ENCODE measurements around the gene CPNE5.
A peak's percentile ranks its signal among the peaks of the same experiment; 100 is the strongest.

The CPNE5 gene

DNA sequence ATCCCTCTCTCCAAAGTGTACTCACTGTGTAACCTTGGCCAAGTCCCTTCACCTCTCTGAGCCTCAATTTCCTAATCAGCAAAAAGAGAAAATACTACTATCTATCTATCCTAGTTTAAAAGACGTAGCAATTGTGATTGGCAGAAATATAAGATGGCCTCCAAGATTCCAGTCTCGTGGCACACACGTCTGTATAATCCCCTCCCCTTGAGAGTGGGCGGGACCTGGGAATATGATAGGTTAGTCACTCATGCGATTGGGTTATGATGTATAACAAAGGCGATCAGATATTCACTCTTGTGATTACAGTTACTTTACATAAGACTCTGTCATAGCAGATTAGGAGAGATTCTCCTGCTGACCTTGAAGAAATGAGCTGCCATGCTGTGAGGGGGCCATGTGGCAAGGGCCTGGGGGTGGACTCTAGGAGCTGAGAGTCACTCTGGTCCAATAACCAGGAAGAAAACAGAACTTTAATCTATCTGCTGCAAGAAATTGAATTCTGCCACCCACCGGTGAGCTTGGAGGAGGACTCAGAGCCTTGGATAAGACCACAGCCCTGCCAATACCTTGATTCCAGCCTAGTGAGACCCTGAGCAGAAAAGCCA is 6.0 kb downstream of the CPNE5 start:
- no peak for DNase-seq

GRCh38 chr6:36832313-36832712 is 6.9 kb downstream of the CPNE5 start:
- DNase-seq = no peak

DNA sequence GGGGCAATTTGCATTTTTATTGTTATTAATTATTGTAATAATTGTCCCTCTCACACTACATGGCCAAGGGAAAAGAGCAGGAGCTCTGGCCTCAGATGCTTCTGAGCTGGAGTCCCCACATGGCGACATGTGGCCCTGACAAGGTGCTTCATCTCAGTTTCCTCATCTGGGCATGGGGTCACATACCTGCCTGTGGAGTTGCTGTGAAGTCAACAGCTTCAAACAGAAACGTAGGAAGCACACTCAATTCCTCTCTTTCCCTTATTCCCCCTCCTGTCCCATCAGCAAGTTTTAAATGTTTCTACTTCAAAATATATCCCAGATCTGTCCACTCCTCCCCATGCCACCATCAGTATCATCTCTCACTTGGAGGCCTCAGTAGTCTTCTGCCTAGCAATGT is 8.7 kb downstream of the CPNE5 start:
- DNase-seq = no peak

DNA sequence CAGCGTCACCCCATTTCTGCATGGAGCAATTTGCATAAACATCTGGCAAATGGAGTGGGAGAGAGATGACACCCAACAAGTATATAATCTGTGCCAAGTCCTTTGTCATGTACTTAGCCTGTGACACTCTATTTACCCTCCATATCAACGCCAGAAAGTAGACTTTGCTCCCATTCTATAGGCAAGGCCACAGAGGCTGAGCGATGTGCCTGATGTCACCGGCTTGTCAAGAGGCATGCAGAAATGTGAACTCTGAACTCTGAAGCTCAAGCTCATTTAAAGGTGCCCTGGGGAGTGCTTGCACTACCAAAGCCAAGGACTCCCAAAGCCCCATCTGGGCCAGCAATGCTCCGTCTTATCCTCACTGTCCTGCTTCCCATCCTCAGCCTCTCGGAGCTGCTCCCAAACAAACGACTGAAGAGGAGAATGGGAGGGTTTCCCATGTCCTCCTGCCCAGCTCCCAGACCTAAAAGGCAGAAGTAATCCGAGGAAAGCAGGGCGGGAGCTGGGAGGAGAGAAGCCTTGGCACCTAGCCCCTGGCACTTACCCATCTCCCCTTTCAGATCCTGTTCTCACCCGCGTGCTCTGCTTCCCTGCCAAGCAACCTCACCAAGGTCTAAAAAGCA is 9.2 kb downstream of the CPNE5 start:
- DNase-seq = peak; percentile 66

GRCh38 chr6:36827261-36828079 is 11.8 kb downstream of the CPNE5 start:
- no peak for DNase-seq

DNA sequence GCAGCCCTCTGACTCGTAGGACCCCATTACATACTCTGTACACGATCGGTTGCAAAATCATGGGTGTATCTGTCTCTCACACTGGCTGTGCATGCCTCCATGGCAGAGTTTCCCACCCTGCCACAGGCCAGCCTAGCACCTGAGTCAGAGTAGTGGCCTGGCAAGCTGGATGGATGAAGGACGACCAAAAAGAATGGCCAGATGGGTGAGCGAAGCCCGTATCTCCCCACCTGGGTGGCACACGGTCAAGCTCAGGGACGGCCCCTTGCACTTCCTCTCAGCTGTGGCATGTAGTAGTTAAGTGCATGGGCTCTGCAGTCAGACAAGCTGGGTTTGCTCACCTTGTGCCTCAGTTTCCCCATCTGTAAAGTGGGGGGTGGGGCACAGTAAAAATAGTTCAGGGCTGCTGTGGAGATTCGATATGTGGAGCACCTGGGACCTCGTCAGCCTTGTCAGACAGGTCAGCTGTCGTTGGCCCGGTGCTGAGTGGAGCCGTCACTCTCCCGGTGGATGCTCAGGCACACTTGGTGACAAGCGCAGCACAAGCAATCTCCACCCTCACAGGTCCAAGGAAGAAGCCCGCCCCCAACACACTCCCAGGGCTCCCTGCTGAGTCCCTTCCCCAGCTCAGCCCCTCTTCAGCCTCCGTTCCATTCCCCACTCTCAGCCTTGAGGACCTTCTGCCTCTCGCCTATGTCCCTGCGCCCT is 12.6 kb downstream of the CPNE5 start:
- DNase-seq = no peak

- no peak for DNase-seq
Observed at GRCh38 chr6:36825994-36826393, 13.2 kb downstream of the CPNE5 start.

DNA sequence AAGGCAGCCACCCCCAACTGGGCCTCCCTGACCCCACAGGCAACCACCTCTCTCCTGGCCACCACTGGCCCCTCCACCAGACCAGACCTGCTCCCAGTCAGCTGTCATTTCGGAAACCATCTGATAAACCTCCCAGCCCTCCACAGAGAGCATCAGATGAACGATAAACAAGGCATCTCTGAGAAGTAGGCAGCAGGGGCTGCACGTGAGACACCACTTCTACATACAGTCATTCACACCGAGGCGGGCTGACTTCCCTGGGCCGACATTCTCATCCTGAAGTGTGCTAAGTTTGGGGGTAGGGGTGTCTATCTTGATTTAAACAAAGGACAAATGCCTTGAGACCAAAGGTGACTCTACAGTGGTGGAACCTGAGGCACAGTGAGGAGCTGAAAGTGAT is 13.8 kb downstream of the CPNE5 start:
- DNase-seq = no peak

DNA sequence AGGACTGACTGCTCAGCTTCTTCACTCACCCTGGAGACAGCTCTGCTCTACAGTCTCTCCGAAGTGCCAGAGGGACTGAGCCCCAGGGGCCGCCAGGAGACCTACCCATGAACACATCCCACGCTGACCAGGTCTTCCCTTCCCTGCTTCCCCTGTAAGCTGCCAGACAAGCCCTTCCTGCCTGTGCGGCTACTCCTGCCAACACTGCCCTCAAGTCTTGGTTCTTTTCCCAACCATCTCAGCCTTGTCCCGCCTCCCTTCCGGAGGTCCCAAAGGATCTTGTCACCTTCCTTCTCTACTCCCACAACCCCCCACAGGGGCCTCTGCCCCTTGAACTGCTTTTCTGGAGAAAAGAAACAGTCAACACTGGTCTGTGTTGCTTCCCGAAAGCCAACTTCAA is 15.0 kb downstream of the CPNE5 start:
- no peak for DNase-seq

DNA sequence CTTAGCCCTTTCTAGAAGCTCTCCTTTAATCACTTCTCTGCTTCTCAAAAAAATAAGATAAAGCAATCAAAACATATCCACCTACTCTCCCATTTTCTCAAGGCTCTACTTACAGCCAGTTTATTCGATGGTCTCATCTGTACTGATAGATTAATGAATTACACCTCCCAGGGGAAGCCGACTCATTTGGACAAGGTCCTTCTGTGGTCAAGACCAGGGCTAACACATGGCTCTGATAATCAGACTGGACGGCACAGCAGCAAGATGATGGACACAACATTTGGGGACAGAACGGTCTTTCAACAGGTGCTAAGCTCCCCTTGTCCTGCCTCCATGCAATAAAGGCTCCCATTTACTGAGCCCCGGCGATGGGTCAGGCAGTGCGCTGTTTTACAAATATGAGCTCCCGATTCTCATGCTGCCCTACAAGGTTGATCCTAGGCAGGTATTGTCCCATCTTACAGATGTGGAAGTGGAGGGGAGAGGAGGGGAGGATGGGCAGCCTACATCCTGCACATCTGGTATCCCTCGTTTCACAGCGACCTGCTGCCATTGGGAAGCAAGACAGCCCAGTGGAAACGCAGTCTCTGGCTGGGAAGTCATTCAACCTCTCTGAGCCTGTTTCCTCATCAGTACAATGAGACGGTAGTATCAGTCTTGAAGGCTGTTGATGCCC is 15.7 kb downstream of the CPNE5 start:
- DNase-seq = no peak

- DNase-seq = no peak
Observed at GRCh38 chr6:36822506-36823269, 16.6 kb downstream of the CPNE5 start.

- DNase-seq = no peak
Observed at GRCh38 chr6:36821581-36822335, 17.5 kb downstream of the CPNE5 start.

DNA sequence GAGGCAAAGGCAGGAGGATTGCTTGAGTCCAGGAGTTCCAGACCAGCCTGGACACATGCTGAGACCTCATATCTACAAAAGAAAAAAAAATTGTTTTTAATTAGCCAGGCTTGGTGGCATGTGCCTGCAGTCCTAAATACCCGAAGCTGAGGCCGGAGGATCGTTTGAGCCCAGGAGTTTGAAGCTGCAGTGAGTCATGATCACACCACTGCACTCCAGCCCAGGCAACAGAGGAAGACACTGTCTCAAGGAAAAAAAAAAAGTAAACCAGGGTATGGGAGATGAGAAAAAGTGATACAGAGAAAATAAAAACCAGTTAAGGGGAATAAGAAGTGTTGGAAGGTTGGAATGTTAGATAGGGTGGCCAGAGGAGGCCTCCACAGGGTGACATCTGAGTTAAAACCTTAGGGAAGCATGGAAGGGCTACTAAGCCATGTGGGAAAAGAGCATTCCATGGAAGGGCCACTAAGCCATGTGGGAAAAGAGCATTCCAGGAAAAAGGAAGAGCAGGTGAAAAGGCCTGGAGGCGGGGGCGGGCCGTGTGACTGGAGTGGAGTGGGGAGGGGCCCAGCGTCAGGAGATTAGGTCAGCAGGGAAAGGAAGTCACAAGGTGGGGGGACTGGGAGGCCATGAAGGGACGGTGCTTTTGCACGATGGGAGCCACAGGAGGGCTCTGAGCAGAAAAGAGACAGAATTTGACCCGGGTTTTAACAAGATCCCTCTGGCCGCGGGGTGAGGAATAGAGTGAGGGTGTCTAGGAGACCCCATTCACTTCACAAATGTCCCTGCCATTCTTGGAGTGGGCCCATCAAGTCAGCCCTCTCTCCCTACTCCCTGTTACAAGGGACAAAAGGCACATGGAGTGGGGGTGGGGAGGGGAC is 18.3 kb downstream of the CPNE5 start:
- no peak for DNase-seq

DNA sequence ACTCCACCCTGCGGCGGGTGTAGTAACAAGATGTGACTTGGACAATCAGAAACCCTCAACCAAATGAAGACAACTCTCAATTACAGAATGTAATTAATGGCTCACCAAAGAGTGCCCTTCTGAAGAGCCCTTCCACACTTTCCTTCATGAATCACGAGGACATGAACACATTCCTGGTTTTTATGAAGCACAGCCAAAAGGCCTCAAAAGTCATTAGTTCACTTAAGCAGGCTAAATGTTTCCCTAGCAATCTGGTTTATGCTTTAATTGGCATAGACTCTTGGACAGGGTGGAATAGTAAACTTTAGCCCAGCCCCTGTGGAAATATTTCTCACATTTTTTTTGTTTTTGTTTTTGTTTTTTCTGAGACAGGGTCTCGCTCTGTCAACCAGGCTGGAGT is 20.5 kb downstream of the CPNE5 start:
- DNase-seq = no peak

GRCh38 chr6:36817847-36818246 is 21.4 kb downstream of the CPNE5 start:
- no peak for DNase-seq

DNA sequence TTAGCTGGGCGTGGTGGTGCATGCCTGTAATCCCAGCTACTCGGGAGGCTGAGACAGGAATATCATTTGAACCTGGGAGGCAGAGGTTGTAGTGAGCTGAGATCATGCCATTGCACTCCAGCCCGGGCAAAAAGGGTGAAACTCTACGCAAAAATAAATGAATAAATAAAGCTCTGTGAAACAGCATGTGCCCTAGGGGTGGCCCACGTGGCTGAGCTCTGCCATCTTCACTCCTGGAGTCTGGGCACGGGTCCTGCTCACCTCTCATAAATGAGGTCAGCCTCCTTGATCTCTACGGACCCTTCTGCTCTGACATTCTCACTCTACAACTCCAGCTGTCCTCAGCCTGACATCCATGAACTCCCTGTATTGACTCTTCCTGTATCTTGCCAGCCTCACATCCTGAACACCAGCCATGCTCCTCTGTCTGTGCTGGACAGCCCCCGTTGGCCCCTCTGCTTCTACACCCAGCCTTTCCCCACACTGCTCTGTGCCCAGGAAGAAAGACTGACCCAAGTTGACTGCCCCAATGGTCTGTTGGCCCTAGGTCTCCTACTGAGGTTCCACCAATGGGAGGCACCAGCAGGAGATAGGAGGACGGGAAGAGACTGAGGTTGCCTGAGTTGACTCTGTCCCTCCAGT is 21.9 kb downstream of the CPNE5 start:
- no peak for DNase-seq

DNA sequence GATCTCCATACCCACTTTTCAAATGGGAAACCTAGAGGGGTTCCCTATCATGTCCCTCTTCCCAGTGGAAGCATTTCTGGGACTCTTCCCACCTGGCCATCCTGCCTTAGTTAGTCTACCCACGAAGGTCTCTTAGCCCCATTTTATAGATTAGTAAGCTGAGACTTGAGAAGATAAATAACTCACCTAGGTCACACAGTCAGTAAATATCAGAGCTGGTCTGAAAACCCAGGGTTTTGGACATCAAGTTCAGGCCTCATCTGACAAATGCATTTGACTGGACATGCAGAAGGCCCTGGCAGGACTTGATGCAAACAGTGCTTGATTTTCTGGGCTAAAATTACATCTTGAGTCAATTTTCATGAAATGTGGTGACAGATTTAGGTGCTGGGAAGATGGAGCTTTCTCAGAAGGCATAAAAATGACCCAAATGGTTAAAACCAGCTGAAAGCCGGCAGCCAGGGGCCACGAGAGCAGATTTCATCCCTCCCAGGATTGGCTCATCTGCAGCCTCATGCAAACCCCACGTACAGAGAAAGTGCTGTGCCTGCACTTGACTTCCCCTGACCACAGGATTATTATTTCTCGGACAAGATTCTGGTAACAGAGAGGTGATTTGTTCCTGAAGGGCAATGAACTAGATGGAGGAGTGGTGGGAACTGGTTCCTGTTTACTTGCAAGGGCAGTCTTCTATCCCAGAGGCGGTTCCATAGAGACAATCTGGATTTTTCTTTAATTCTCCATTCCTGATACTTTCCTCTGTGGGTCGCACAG is 23.1 kb downstream of the CPNE5 start:
- DNase-seq = no peak

DNA sequence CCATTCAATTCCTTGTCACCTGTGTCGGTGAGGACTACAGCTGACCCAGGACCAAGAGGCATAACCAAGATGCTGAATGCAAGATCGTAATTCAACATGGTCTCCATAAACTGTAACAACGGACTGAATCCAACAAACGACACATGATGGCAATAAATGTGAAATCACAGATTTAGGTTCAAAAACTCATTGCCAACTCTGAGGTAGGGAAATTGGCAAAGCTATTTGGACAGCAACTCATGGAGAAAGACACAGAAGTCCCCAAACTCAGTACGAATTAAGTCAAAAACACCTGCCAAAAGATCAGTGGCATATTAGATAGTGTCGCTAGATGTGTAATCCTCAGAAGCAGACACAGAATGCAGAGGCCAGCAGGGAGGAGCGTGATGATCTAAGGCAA is 25.0 kb downstream of the CPNE5 start:
- DNase-seq = no peak

DNA sequence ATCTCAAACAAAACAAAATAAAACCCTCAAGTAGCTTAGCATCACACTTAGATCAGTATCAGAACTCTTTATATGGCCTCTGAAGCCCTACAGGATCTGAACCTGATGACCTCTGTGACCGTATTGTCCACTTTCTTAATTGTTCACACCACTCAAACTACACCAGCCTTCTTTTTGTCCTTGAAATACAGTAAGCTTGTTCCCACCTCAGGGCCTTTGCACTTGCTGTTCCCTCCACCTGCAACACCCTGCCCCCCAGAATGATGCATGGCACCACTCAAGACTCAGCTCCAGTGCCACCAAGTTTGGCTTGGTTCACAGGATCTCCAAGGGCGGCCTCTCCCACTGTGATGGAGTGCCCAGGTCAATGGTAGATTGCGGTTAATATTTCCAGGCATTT is 25.7 kb downstream of the CPNE5 start:
- no peak for DNase-seq
